Amygdala (tissue), 56 donors: ENCODE measurements around the gene SDHA.
"Not testable (repeated sequence)": the region's sequence is repeated elsewhere in the genome, so short reads cannot be mapped to it uniquely, and the experiment has no call there.

Experiments used
- DNase-seq, 56 donors: peaks; one replicate each; lab custom pipeline; 2025; lab: John Stamatoyannopoulos, UW

SDHA gene

DNA sequence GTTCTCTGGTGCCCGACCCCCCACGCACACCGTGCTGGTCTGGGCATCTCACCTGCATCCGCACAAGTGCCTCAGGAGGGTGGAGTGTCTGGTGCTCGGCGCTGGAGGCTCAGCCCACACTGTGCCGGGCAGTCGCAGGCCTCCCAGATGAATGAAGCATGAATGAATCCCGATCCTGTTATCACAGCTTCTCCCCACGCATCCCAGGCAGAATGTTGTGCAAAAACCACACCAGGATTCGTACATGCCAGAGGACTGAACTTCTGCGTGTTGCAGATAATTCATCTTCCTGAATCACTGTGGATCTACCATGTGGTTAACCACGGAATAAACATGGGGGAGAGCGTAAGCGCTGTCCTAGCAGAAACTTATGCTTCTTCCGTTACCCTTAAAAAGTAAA lies 78.8 kb downstream of the SDHA start:
- peak in 1 of 56 donors; percentile 9 for DNase-seq

DNA sequence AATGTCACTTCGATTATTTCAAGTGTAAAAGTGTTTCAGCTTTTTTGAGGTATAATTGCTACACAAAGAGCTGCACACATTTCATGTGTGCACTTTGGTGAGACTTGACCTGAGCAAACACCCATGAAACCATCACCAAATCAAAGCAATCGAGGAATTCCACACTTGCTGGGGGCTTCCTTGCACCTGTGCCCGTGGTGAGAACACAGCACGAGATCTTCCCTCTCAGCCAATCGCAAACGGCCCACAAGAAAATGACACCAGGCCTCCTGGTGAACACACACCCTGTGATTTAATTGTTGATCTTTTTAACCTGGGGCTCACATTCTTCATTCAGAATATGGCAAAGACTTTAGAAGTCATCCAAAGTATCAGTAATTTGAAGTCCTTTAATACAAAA lies 79.3 kb downstream of the SDHA start:
- not testable (repeated sequence) for DNase-seq

DNA sequence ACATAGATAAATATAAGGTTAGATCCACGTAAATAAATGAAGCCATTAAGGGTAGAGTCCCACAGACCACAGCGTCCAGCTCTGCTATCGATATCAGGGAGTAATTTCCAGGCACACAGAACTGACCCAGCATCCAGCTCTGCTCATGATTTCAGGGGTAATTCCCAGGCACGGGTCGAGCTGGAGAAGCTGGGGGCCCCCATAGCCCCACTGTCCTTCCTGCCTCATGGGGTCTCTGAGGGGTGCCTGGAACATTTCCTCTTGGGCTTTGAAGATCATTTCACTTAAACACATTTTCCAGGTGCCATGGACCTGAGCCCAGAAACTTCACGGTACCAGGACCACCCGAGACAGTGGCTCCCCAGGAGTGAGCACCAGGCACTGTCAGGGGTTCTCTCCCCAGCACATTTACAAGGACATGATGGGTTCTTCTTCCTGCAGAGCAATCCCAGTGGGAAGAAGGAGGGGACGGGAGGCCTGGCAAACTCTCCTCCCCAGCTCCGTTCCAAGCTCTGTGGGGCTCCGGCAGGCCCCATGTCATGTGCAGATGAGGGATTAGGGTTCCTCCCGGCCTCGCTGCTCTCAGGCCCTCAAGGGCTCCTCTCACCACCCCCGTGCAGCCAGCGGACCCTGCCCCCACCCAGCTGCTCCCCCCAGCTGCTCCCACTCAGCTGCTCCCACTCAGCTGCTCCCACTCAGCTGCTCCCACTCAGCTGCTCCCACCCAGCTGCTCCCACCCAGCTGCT lies 80.0 kb downstream of the SDHA start:
- DNase-seq = not testable (repeated sequence)

DNA sequence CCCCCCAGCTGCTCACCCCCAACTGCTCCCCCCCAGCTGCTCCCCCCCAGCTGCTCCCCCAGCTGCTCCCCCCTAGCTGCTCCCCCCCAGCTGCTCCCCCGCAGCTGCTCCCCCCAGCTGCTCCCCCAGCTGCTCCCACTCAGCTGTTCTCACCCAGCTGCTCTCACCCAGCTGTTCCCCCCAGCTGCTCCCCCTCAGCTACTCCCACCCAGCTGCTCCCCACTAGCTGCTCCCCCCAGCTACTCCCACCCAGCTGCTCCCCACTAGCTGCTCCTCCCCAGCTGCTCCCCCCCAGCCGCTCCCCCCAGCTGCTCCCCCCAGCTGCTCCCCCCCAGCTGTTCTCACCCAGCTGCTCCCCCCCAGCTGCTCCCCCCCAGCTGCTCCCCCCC lies 80.6 kb downstream of the SDHA start:
- DNase-seq = no peak

DNA sequence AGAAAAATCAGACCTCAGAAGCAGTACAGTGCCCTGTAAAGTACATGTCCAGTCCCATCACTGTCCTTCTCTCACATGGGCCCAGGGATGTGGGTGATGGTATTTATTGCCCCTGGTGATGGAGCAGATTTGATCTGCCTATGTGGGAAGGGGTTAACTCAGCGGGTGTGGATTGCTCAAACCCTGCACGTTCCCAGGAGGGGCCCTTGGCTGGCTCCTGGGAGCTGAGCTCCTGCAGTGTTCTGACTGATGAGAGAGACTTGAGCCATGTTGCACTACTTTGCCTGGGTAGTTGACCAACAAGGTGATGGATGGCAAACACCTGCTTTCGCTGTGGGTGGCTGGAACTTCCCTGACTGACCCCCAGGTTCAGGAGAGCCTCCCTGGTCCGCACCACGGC lies 81.8 kb downstream of the SDHA start:
- not testable (repeated sequence) for DNase-seq

DNA sequence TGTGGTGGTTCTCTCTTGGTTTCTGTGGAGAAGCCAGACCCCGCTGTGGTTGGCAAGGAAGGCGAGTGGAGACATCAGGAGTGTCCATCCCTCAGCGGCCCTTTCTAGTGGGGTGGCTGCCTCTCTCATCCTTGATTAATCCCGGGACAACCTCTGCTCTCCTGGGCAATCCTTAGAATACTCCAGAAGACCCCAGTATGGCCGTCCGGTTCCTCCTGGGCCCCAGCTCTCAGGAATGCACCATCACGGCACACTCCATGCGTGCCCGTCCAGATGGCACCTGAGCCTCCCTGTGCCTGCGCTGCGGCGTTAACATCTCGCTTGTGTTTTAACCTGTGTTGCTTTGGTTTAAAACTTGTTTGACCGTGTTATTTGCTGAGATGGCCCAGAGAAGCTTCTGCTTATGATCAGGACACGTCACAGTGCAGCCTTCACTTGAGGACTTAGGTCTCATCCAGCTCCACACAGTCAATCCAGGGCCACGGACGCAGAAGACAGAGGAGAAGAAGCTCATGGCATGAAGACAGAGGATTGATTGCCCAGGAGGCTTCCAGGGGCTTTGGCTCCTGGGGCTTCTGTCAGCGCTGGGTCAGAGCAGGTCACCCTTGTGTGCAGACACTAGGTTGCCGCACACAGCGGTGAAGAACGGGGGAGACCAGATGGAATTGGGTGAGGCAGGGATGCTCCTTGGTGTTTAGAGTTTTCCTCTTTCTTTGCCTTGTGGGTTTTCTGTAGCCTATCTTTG lies 82.7 kb downstream of the SDHA start:
- DNase-seq = not testable (repeated sequence)

DNA sequence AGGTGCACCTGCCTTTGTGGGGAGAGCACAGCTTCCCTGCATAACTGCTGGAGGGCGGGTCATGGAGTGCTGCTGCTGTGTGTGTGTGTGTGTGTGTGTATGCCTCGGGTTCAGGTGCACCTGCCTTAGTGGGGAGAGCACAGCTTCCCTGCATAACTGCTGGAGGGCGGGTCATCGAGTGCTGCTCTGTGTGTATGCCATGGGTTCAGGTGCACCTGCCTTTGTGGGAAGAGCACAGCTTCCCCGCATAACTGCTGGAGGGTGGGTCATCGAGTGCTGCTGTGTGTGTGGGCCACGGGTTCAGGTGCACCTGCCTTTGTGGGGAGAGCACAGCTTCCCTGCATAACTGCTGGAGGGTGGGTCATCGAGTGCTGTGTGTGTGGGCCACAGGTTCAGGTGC lies 84.3 kb downstream of the SDHA start:
- not testable (repeated sequence) for DNase-seq

DNA sequence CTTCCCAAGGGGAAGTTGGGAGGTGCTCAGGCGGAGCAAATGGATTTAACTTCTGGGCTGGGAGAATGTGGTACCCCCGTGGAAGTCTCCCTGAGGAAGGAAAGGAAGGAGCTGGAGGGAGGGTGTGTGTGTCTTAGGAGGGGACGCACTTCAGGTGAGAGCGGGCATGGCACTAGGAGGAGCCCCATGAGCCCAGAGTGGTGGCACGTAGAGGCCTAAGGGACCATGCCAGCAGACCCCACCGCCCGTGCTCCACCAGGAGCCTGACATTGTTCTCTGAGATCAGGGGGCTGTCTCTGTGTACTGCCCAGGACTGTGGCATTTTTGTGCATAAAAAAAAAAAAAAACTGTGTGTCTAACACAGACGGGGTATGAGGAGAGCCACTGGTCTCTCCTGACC lies 84.8 kb downstream of the SDHA start:
- no peak for DNase-seq

DNA sequence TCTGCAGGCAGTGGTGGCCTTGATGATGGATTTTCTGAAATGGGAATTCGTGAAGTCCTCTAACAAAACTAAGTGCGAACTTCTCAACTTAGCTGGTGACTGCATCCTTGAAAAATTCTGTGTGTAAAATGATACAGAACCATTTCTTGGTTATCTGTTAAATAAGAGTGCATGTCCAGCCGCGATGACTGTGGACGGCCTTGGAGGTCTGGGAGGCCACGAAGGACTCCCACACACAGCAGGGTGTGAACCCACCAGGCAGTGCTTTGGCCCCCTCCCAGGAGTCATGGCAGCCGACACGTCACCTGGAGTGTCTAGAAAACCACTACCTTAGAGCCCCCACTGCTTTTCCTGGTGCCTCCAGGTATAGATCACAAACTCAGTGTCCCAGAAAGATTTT lies 85.6 kb downstream of the SDHA start:
- DNase-seq = not testable (repeated sequence)

DNA sequence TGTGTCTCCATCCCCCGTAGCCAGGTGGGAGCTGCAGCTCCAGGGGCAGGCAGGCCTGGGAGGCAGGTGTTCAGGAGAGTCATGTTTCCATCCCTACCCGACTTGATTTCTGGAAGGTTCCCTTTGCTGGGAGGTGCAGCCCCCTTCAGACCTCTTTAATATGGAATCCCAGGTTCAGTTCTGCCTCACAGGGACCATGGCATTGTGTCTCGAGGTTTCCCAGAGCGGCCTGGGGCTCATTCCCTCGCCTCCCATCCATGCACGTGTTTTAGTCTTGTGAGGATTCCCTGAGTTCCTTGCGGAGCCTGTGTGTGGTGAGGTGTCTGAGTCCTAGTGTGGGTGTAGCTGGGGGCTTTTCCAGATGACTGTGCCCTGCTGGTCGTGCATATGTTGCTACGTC lies 86.9 kb downstream of the SDHA start:
- DNase-seq = no peak

DNA sequence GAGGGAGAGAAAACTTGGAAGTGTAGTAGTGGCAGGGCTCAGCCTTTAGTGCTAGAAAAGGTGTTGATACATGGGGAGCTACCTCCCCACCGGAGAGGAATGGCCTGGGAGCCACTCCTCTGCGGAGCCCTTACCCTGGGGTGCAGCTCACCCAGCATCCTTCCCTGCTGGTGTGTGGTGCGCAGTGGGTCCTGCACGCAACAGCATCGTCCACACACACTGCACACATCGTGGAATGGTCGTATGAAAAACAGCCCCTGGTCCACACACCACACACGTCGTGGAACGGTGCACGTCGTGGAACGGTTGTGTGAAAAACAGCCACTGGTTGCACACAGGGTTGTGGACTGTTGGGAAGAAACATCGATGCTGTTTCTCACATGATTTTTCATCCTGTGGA lies 87.3 kb downstream of the SDHA start:
- DNase-seq = no peak

DNA sequence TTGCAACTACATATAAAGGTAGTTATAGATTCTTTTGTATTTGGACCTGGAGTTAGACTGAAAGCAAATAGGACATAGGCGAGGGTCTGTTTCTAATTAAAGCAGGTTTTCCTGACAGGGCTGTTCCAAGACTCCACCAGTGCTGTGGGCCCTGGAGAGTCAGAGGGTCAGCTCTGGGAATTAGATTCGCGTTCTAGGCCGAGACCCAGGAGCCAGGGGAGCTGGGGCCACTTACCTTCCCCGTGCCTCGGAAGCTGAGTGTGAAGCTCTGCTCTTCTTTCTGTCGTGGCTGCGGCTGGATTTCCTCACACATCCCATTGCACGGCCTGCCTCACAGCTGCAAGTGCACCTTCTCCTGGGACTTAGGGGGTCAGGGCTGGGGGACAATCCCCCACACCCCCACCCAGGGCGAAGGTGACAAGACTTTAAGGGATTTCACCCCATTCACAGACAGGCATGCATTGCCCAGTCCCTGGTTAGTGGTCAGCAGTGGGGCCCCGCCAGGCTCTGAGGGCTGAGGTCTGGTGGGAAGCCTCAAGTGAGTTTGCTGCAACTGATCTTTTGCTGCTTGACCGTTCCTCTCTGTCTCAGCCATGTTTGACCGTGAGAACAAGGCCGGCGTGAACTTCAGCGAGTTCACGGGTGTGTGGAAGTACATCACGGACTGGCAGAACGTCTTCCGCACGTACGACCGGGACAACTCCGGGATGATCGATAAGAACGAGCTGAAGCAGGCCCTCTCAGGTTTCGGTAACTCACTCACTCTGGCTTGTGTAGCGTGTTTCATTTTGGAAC lies 88.1 kb downstream of the SDHA start:
- DNase-seq = no peak
